Astrocyte of the cerebellum (primary cell): ENCODE results near the gene SNAI1.

Experiments used
- DNase-seq: peaks from one replicate; pipeline ENCODE4 v3.0.0-alpha.2; 2011; ENCODE audit warnings: low read depth
- H3K4me3 ChIP-seq: 2 replicates; pipeline ENCODE4 v1.5.1; 2011; ENCODE audit warnings: mild to moderate bottlenecking, low read depth, low read length, moderate library complexity
- in situ Hi-C: cut with HindIII; loops from 2 replicates; pipeline ENCODE4 v1.10.0; 2017; ENCODE audit warnings: low sequenced_read_pairs
- TF ChIP-seq, protein P1 (sequence below): IDR thresholded peaks from 2 replicates; pipeline ENCODE4 v1.5.1; 2012; ENCODE audit warnings: low read length, low read depth, moderate library complexity, mild to moderate bottlenecking; ENCODE audit errors: missing control alignments

SNAI1 gene

DNA sequence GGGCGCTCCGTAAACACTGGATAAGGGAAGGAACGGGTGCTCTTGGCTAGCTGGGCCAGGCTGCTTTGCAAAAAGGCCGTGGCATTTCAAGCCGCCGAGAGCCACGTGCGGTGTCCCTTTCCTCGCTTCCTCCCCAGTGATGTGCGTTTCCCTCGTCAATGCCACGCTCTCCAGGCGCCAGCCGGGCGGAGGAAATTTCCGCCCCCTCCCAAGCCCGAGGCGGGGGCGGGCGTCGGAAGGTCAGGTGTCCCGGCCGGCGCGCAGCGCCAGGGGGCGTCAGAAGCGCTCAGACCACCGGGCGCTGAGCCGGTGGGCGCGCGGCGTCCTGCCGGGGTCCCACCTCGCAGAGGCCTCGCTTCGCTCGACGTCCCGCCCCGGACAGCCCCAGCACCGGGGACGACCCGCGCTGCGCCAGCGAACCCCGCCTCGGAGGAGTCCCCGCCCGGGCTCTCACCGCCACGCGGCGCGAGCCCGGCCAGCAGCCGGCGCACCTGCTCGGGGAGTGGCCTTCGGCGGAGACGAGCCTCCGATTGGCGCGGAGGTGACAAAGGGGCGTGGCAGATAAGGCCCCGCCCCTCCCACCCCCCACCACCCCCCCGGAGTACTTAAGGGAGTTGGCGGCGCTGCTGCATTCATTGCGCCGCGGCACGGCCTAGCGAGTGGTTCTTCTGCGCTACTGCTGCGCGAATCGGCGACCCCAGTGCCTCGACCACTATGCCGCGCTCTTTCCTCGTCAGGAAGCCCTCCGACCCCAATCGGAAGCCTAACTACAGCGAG, at the start of gene SNAI1:
TSS of gene SNAI1 (plus strand) at position 635 of the 777 bp plus-strand sequence. CDS start at position 715, 80 bp downstream.
- H3K4me3 ChIP-seq, result peak within 1 kb of the TSS; percentile 98
- in situ Hi-C loops, result loop anchor here (25.0 kb wide), 1 partner anchor 105 kb away; no protein-coding TSS in a partner anchor
- TF ChIP-seq, protein P1, sequence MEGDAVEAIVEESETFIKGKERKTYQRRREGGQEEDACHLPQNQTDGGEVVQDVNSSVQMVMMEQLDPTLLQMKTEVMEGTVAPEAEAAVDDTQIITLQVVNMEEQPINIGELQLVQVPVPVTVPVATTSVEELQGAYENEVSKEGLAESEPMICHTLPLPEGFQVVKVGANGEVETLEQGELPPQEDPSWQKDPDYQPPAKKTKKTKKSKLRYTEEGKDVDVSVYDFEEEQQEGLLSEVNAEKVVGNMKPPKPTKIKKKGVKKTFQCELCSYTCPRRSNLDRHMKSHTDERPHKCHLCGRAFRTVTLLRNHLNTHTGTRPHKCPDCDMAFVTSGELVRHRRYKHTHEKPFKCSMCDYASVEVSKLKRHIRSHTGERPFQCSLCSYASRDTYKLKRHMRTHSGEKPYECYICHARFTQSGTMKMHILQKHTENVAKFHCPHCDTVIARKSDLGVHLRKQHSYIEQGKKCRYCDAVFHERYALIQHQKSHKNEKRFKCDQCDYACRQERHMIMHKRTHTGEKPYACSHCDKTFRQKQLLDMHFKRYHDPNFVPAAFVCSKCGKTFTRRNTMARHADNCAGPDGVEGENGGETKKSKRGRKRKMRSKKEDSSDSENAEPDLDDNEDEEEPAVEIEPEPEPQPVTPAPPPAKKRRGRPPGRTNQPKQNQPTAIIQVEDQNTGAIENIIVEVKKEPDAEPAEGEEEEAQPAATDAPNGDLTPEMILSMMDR, result peak; percentile 63
- peak; percentile 61 for DNase-seq

DNA sequence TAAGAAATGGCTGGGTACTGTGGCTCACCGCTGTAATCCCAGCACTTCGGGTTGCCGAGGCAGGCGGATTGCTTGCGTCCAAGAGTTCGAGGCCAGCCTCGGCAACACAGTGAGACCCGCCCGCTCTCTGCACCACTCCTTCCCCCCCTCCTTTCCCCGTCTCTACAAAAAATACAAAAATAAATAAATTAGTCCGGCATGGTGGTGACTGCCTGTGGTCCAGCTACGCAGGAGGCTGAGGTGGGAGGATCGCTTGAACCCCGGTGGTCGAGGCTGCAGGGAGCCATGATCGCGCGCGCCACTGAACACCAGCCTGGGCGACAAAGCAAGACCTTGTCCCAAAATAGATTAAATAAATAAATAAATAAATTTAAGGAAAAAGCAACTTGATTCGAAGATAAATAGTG, 47.0 kb upstream of the SNAI1 start:
- in situ Hi-C loops, result no loop called here

DNA sequence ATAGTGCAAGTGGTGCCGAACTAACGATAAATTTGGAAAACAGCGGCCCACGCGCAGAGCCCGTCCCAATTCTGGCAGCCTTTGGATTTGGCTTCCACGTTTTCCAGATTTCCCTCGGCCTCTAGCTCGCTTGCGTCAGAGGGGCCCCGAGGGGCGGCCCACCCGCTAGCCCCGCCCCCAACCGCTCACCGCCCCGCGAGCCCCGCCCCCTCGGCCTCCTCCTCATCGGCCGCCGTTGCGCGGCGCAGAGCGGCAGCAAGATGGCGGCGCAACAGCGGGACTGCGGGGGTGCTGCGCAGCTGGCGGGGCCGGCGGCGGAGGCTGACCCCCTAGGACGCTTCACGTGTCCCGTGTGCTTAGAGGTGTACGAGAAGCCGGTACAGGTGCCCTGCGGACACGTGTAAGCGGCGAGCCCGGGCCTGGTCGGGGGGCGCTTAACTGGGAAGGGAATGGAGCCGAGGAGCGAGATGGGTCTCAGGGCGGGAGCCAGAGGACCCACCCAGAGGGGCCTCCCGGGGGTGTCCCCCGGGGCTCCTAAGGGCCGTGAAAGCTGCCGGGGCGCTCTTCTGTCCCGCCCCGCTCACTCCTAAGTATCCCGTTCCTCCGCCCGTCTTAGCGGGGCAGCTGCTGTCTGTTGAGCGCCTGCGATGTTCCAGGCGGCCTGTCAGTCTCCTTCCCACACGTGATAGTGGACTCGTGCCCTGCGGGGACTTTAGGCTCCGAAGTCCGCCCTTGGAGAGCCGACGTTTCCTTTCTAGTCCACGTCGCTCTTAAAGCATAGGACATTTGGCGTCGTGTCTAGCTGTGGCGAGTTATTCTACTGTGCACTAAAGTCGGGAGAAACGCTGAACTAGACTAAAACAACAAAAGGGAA, 46.4 kb upstream of the SNAI1 start, which contains the start of gene RNF114:
TSS of gene RNF114 (plus strand) at position 245 of the 874 bp plus-strand sequence. CDS start at position 261, 16 bp downstream.
- TF ChIP-seq, protein P1, result no peak
- in situ Hi-C loops, result no loop called here
- peak within 1 kb of the TSS; percentile 82 for H3K4me3 ChIP-seq

More for the DNA sequence above, 47.0 kb upstream of the SNAI1 start:
- peak overlapping the region; percentile 82 for H3K4me3 ChIP-seq
- no peak for DNase-seq
- TF ChIP-seq, protein P1, result no peak

DNA sequence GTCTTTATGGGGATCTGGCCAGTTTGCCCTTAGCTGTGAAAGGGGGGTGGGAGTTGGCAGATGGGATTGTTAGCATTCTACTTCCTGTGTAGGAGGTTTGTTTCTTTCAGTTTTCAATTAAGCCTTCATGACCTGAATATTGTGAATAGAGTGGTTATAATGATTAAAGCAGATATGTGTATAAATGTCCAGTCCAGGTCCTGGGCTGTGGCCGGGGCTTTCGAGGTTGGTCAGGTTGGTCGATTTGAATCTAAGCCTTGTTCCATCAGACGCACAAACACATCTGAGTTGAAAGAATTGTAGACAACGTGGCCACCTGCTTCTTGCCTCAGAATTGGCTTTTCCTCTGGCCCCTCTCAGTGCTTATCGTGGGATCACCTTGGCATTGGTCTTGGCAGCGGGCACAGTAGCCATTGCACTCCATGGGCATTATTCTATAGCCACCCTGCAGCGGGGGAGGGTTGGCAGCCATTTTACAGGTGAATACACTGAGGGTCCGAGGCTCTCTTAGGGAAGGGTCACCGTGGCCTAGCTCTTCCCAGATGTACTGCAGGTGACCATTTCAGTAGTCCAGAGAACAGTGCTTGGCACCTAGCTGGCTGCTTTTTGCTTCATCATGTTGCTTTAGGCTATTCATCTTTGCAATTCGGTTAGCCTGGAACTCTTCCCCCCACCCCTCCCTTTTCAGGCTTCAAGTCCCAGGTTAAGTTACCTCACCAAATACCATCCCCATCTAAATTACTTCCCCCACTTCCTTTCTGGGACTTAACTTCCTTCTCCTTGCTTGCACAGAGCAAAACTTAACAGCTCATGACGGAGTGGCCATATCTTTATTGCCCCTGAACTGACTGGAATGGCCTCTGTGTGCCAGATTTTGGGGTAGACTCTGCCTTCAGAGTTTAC, 45.5 kb upstream of the SNAI1 start:
- TF ChIP-seq, protein P1, result no peak
- no peak for DNase-seq
- in situ Hi-C loops, result no loop called here

More for the DNA sequence above, 46.4 kb upstream of the SNAI1 start, which contains the start of gene RNF114:
- peak; percentile 78 for DNase-seq

DNA sequence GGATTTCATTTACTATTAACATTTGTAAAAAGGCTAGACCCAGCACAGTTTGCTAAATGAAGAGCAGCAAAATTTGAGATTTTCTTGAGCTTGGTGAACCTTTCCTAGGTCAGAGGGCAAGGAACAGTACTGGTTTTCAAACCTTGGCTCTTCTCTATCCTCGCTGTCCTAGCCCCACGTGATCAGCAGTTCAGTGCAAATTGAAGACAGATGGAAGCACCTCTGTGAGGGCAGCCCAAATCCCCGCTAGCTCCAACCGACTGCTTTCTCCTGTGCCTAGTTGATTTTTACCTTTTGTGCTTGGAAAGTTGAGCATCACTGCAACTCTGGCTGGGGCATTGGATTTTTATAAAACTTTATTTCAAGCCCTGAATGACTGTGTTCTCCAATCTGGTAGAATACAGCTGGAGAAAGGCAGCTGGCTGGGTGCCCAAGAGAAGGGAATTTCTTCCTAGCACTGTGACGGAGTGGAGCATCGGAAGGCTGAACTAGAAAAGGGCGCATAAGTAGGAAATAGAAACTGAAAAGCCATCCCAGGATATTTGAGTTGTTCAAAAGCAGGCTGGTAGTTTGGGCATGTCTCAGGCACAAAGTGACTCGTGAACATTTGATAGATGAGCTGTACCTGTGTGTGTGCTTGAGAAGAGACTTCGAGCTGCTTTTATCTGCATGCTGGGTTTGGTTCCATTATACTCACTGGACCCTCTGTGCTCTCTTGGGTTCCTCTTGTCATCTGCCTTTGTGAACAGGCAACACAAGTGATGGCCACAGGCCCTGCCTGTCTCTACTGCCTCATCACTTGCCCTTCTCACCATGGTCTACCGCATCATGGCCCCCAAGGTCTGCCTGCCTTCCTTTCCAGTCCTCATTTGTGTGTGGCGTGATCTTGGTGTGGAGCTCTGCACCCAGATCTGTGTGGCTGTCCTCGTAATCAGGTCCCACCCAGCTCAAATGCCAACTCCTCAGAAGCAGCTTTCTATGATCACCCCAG, 44.3 kb upstream of the SNAI1 start:
- TF ChIP-seq, protein P1, result no peak
- DNase-seq, result no peak
- in situ Hi-C loops, result no loop called here
- H3K4me3 ChIP-seq, result peak overlapping the region; percentile 6

More for the DNA sequence above, 45.5 kb upstream of the SNAI1 start:
- peak overlapping the region; percentile 82 for H3K4me3 ChIP-seq
